Measurements from ENCODE around the gene WDR86.

- TF ChIP-seq POLR2A (IDR thresholded peaks at IDR 0.05; ENCODE audit: low read depth, low read length): no peak
- TF ChIP-seq SPI1 (IDR thresholded peaks at IDR 0.05; ENCODE audit: low read depth, low read length): no peak
- TF ChIP-seq POLR2AphosphoS5 (IDR thresholded peaks at IDR 0.05; ENCODE audit: low read depth, low read length): no peak
Observed at GRCh38 chr7:151342811-151343210, 67.0 kb downstream of the WDR86 start.
